Panc1 (cell line): ENCODE data around the gene ADGRV1. TPM values are rescaled to one million over a fixed set of nuclear protein-coding genes. Genes with fewer than 3 reads are reported as not detected.
"Not testable (repeated sequence)": the region's sequence is repeated elsewhere in the genome, so short reads cannot be mapped to it uniquely, and the experiment has no call there.

Experiments used
- ATAC-seq: fragments of 200-7000 bp; cut with Tn5 transposase; 2 replicates; pipeline ENCODE4 v1.9.1; 2020; ENCODE audit warnings: mild to moderate bottlenecking, moderate library complexity
- BruUV-seq: library from RNA; stranded (reverse); fragments of 400-500 nt; replicated peaks from 2 replicates; lab custom pipeline; 2021; lab: Mats Ljungman, UMichigan
- CTCF ChIA-PET: fragments of 300-600 bp; sonication (Branson Sonifier 250); formaldehyde crosslinking; loops from one replicate; lab custom pipeline; 2022; ENCODE audit warnings: antibody characterized with exemption; lab: Charles Lee
- POLR2A ChIA-PET: fragments of 300-600 bp; sonication (Branson Sonifier 250); formaldehyde crosslinking; loops from one replicate; lab custom pipeline; 2022; ENCODE audit warnings: antibody characterized with exemption; lab: Charles Lee
- DNase-seq: peaks from one replicate; pipeline ENCODE4 v3.0.0-alpha.2; 2010; ENCODE audit warnings: low read depth, low spot score
- H3K27ac ChIP-seq: 2 replicates; pipeline ENCODE4 v1.5.1; 2011; ENCODE audit warnings: mild to moderate bottlenecking, low read length, inconsistent platforms
- H3K27me3 ChIP-seq: fragments of 200-500 bp; sonication (Bioruptor generic); 2 replicates; pipeline ENCODE4 v1.6.0; 2014; ENCODE audit warnings: low read length, inconsistent platforms; ENCODE audit not compliant: control insufficient read depth, insufficient read depth
- H3K36me3 ChIP-seq: fragments of 200-500 bp; sonication (Bioruptor generic); 2 replicates; pipeline ENCODE4 v1.5.1; 2014; ENCODE audit warnings: inconsistent platforms, mild to moderate bottlenecking, low read length, moderate library complexity; ENCODE audit not compliant: control insufficient read depth, insufficient read depth
- H3K4me1 ChIP-seq: 2 replicates; pipeline ENCODE4 v1.5.1; 2011; ENCODE audit warnings: inconsistent platforms, mild to moderate bottlenecking, low read length, moderate library complexity; ENCODE audit not compliant: control insufficient read depth, insufficient read depth
- H3K4me3 ChIP-seq, 2 experiments: 2 replicates each; pipeline ENCODE4 v1.5.1; 2011 to 2012; ENCODE audit warnings: low read depth in 2 of 2, low read length in 2 of 2, mild to moderate bottlenecking in 2 of 2, inconsistent platforms in 1 of 2, moderate library complexity in 1 of 2
- H3K9me3 ChIP-seq: fragments of 200-500 bp; sonication (Bioruptor generic); 2 replicates; pipeline ENCODE4 v1.5.1; 2014; ENCODE audit warnings: low read depth, mild to moderate bottlenecking, inconsistent platforms, low read length, moderate library complexity; ENCODE audit not compliant: control insufficient read depth, insufficient read depth
- CTCF ChIP-seq: fragments of 450-650 bp; IDR thresholded peaks from 2 replicates; pipeline ENCODE4 v1.5.1; 2017; ENCODE audit warnings: mild to moderate bottlenecking
- POLR2AphosphoS5 ChIP-seq: IDR thresholded peaks from 2 replicates; pipeline ENCODE4 v1.6.1; 2012; ENCODE audit warnings: mild to moderate bottlenecking, low read depth, low read length, moderate library complexity
- REST ChIP-seq, 2 experiments: IDR thresholded peaks; 2 replicates each; pipeline ENCODE4 v1.6.1; 2011 to 2012; ENCODE audit warnings: low read depth in 2 of 2, control low read depth in 1 of 2, low read length in 1 of 2, mild to moderate bottlenecking in 1 of 2, moderate library complexity in 1 of 2; ENCODE audit not compliant: insufficient read depth in 1 of 2
- SIN3A ChIP-seq: IDR thresholded peaks from 2 replicates; pipeline ENCODE4 v1.6.1; 2012; ENCODE audit warnings: low read depth, mild to moderate bottlenecking, low read length, moderate library complexity, borderline replicate concordance; ENCODE audit not compliant: insufficient read depth
- TCF7L2 ChIP-seq: IDR thresholded peaks from 2 replicates; pipeline ENCODE4 v1.6.1; 2011; ENCODE audit warnings: mild to moderate bottlenecking, low read depth, low read length, inconsistent platforms
- in situ Hi-C: cut with HindIII; loops from 2 replicates; pipeline ENCODE4 v1.10.0; 2016; ENCODE audit warnings: low sequenced_read_pairs, low pct_unique_long_range_greater_than_20kb
- intact Hi-C: fragments of 100-400 bp; cut with micrococcal nuclease; formaldehyde crosslinking; loops from one replicate; pipeline ENCODE4 v1.10.0; 2022; ENCODE audit not compliant: unreplicated experiment
- total RNA-seq: library from RNA; stranded (reverse); gene quantifications from one replicate; pipeline ENCODE4 v1.2.1, GENCODE V29; 2021; ENCODE audit not compliant: unreplicated experiment

Gene ADGRV1
- total RNA-seq, 1 experiment from 2014 or later = 0.49 TPM

- H3K27ac ChIP-seq, BruUV-seq, in situ Hi-C loops, H3K4me1 ChIP-seq, ATAC-seq, H3K9me3 ChIP-seq, H3K27me3 ChIP-seq, H3K4me3 ChIP-seq, CTCF ChIA-PET, intact Hi-C loops, DNase-seq, POLR2A ChIA-PET, H3K36me3 ChIP-seq: not testable (repeated sequence)
These were observed 370.6 kb downstream of the ADGRV1 start for GRCh38 chr5:90929013-90929839.

- Histone ChIP-seq H3K36me3 (no peaks in the 10 kb centered on the region), H3K27ac (no peak overlapping the region), H3K9me3 (no peaks in the 10 kb centered on the region), H3K4me1 (no peaks in the 10 kb centered on the region; the same call in 1 of the 2 replicates), H3K27me3 (no peaks in the 10 kb centered on the region), H3K4me3 (no peak overlapping the region)
- ChIA-PET CTCF (no interaction called here), POLR2A (no interaction called here)
- in situ Hi-C loops = no loop called here
- intact Hi-C loops = loop anchor here (10.0 kb wide), 1 partner anchor 455 kb away; the partner anchor contains the start of gene ARRDC3
- no peak for ATAC-seq
- BruUV-seq = no TSS peak
- DNase-seq = no peak
- TF ChIP-seq CTCF (no peak), REST (IDR thresholded peaks at IDR 0.05; ENCODE audit: insufficient read depth in 1 of 2, low read depth in 2 of 2, low read length in 1 of 2) (no peak), POLR2AphosphoS5 (no peak), TCF7L2 (no peak), SIN3A (no peak)
These were observed 371.5 kb downstream of the ADGRV1 start for GRCh38 chr5:90930062-90930461.
